ENCODE measurements around the gene MRPS6.

DNA sequence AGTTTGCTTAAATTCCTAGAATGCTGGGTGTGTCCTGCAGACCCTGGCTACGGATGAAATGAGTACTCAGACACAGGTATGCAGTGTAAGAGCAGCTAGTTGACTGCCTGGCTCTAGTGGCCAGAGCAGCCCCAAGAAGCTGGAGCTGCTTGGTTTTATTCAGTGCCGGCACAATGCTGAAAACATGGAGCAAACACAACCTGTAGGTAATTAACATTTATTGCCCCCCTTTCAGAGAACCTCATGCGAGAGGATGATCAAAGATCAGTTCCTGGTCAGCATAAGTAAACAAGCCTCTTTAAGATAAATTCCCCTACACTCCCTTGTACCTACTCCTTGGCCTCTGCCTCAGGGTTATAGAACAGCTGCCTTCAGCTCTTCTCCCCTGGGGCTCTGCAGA, 43.2 kb downstream of the MRPS6 start:
- TF ChIP-seq, protein P1, sequence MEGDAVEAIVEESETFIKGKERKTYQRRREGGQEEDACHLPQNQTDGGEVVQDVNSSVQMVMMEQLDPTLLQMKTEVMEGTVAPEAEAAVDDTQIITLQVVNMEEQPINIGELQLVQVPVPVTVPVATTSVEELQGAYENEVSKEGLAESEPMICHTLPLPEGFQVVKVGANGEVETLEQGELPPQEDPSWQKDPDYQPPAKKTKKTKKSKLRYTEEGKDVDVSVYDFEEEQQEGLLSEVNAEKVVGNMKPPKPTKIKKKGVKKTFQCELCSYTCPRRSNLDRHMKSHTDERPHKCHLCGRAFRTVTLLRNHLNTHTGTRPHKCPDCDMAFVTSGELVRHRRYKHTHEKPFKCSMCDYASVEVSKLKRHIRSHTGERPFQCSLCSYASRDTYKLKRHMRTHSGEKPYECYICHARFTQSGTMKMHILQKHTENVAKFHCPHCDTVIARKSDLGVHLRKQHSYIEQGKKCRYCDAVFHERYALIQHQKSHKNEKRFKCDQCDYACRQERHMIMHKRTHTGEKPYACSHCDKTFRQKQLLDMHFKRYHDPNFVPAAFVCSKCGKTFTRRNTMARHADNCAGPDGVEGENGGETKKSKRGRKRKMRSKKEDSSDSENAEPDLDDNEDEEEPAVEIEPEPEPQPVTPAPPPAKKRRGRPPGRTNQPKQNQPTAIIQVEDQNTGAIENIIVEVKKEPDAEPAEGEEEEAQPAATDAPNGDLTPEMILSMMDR (IDR thresholded peaks at IDR 0.05 in 8 of 11, conservative IDR thresholded peaks at IDR 0.05 in 3 of 11): no peak
- no peak for TF ChIP-seq POLR2AphosphoS5 (IDR thresholded peaks at IDR 0.05)
- no peak for TF ChIP-seq POLR2A (IDR thresholded peaks at IDR 0.05)

Measured in spleen (tissue), 7 donors.